ENCODE data around the gene TNFRSF6B.

GRCh38 chr20:63664861-63665594 is 31.4 kb upstream of the TNFRSF6B start:
- TF ChIP-seq CTCF (IDR thresholded peaks at IDR 0.05) (no peak), ZFX (IDR thresholded peaks at IDR 0.05; ENCODE audit: borderline replicate concordance) (no peak)

All from 22Rv1 (cell line).